Stomach (tissue), 4 donors: ENCODE results near the gene CD300LF.

ENCODE experiments used
- POLR2A ChIP-seq, 4 donors: fragments of 450-650 bp; IDR thresholded peaks; one replicate each; pipeline ENCODE4 v1.6.1; 2016; ENCODE audit warnings: antibody characterized with exemption in 4 of 4, control low read depth in 2 of 4, mild to moderate bottlenecking in 1 of 4, moderate library complexity in 1 of 4
- TF ChIP-seq, protein P1 (sequence below), 7 experiments: fragments of 450-650 bp in 4 of 7; fragments of 200-600 bp in 3 of 7; sonication (generic) in 3 of 7; IDR thresholded peaks; one replicate each; pipeline ENCODE4 v1.5.1; 2016 to 2019; ENCODE audit warnings: antibody characterized with exemption in 7 of 7, control low read depth in 2 of 7, mild to moderate bottlenecking in 1 of 7

DNA sequence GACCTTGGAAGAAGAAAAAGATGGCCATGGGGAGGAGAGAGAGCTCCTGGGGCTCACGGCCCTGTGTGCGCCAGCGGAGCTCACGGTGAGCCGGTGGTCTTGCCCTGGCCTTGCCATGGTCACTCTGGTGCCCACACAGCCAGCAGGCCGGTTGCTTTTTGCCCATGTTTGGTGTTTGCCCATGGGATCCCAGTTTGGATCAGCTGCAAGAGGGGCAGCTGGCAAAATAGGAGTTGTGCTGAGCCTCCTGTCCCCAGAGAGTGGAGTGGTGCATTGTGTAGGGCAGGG, 37.3 kb upstream of the CD300LF start:
- TF ChIP-seq, protein P1, sequence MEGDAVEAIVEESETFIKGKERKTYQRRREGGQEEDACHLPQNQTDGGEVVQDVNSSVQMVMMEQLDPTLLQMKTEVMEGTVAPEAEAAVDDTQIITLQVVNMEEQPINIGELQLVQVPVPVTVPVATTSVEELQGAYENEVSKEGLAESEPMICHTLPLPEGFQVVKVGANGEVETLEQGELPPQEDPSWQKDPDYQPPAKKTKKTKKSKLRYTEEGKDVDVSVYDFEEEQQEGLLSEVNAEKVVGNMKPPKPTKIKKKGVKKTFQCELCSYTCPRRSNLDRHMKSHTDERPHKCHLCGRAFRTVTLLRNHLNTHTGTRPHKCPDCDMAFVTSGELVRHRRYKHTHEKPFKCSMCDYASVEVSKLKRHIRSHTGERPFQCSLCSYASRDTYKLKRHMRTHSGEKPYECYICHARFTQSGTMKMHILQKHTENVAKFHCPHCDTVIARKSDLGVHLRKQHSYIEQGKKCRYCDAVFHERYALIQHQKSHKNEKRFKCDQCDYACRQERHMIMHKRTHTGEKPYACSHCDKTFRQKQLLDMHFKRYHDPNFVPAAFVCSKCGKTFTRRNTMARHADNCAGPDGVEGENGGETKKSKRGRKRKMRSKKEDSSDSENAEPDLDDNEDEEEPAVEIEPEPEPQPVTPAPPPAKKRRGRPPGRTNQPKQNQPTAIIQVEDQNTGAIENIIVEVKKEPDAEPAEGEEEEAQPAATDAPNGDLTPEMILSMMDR (IDR thresholded peaks at IDR 0.05): no peak
- no peak for TF ChIP-seq POLR2A (IDR thresholded peaks at IDR 0.05)
